Measurements from ENCODE around the gene KRT84.

KRT84 gene, protein sequence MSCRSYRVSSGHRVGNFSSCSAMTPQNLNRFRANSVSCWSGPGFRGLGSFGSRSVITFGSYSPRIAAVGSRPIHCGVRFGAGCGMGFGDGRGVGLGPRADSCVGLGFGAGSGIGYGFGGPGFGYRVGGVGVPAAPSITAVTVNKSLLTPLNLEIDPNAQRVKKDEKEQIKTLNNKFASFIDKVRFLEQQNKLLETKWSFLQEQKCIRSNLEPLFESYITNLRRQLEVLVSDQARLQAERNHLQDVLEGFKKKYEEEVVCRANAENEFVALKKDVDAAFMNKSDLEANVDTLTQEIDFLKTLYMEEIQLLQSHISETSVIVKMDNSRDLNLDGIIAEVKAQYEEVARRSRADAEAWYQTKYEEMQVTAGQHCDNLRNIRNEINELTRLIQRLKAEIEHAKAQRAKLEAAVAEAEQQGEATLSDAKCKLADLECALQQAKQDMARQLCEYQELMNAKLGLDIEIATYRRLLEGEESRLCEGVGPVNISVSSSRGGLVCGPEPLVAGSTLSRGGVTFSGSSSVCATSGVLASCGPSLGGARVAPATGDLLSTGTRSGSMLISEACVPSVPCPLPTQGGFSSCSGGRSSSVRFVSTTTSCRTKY

DNA sequence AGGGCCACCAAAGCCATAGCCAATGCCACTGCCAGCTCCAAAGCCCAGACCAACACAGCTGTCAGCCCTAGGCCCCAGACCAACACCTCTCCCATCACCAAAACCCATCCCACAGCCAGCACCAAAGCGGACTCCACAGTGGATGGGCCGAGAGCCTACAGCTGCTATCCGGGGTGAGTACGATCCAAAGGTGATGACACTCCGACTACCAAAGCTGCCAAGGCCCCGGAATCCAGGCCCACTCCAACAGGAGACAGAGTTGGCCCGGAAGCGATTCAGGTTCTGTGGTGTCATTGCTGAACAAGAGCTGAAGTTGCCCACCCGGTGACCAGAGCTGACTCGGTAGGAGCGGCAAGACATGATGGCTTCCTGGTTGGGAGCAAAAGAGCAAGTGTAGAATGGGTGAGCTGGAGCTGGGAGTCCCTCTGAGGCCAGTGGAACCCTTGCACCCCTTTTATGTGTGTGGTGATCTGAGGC, at the start of gene KRT84:
Gene KRT84, minus strand, starts transcription at position 427 of the 477 bp plus-strand sequence. Its CDS starts 67 bp downstream, at position 360.
- no peak for DNase-seq

DNA sequence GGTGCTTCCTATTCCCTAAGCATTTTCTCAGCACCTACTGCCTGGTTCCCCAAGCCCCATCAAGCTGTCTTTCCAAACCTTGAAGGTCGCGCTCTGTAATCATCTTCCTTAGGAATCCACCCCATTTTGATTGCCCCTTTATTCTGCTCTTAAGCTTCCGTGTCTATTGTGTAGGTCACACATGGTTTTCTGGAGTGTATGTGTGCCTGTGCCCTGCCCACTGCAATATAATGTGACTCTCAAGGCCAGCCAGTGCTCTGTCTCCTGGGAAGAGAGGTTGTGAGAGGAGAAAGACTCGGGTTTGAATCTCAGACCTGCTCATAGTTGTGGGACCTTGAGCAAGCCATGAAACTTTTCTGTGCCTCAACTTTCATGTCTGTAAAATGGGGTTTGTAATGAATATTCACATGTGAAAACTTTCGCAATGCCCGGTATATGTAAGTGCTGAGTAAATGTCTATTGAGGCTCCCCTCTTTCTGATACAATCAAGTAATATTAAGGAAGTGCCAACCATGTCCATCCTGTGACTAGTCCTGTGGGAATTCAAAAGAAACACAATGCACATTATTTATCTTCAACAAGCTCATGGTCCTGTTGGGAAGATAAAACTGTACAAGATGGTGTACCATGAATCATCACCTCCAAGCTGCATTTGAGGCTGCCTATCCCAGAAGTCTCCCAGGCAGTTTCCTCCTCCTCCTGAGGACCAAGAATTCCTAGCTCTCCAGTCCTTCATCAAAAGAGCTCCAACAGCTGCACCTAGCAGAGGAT, 49.5 kb upstream of the KRT84 start:
- no peak for DNase-seq

DNA sequence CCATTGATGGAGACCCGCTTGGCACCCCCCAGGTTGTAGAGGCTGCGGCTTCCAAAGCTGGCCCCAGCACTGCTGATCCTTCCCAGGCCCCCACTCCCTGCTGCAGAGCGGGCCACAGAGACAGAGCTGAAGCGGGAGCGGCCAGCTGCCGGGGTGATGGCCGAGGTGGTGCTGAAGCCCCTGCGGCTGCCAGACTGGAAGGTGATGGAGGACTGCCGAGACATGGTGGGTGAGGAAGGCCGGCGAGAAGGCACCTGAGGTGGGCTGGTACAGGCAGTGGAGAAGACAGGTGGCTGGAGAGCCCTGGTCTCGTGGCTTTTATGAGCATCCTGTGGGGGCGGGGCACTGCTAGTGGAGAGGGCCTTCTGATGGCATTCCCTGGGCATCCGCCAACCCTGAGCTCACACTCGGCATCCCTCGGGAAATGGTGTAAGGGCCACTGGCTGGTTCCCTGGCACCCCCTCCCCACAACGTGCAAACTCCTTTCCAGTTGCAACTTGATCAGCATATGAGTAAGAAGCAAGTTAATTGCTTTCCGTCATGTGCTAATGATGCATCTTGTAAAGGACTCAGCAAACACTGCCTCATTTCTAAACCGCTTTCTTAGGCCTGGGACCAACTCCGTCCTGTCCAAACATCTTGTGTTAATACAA, 48.8 kb upstream of the KRT84 start, which contains the start of gene KRT75:
Gene KRT75, minus strand, starts transcription at position 291 of the 653 bp plus-strand sequence. Its CDS starts 67 bp downstream, at position 224.
- no peak for DNase-seq

DNA sequence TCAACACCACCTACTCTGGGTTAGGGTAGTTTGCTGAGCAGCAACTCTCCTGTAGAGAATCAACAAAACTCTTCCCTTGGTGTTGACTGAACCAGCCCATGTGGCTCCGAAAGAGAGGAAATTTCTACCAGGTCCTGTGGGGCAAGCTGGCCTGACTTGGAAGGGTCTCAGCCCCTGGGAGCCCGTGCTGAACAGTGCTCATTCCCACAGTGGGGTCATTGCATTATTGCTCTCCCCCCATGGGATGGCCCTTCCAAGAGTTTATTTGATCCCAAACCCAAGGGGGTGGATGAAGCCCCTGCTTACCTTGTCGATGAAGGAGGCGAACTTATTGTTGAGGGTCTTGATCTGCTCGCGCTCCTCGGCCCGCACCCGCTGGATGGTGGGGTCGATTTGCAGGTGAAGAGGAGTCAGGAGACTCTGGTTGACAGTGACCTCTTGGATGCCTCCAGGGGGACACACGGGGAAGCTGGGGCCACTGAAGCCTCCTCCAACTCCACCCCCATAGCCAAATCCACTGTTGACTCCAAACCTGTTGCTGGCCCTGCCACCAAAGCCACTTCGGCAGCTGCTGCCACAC, 48.1 kb upstream of the KRT84 start:
- DNase-seq: no peak

DNA sequence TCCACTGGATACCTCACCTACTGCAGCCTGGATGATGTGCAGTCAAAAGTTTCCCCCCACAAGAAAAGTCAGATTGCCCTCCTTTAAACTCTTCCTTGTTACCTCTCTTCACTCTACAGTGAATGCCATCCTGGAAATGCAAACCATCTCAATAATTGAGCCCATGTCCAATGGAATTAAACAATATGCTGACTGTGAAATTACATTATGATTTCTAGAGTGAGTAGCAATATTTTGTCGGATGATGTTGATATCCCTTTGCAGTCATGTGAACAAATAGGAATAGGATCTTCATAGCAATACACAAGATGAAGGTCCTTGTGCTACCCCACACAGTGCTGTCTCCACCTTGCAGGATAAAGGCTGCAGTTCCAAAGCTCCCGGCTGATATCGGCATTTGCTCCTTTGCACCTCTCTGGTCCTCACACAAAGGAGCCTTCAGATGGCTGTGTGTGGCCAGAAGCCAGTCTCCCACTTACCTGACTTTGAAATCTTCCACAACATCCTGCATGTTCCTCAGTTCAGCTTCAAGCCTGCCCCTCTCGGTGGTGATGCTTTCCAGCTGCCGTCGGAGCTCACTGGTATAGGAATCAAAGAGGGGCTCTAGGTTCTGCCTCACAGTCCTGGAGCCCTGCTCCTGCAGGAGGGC, 47.2 kb upstream of the KRT84 start:
- DNase-seq: no peak

DNA sequence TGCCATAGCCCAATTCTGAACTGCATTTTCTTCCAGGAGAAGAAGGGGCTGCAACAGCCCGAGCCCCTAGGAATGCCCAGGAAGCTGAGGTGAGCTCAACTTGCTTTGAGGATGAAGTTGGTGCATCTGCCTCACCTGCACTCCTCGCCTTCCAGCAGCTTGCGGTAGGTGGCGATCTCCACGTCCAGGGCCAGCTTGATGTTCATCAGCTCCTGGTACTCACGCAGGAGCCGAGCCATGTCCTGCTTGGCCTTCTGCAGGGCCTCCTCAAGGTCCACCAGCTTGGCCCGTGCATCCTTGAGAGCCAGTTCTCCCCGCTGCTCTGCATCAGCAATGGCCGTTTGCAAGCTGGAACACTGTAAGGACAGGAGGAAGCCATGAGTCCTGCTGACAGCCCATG, 42.7 kb upstream of the KRT84 start:
- no peak for DNase-seq

DNA sequence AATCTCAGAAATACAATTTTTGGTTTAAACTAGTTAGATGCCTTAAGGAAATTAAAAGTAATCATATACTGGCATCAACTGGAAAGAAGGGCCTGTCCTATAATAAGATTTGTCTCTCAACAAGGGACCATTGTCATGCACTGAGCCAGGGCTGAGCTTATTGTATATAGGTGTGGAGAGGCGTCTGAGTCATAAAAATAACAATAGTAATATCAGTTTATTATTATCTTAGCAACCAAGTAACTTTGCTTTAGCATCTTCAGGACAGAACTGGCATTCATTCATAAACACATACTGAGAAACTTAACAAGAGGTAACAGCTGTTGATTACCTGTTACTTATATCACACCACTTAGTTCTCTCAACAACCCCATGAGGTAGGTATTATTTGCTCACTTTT, 41.6 kb upstream of the KRT84 start:
- no peak for DNase-seq

DNA sequence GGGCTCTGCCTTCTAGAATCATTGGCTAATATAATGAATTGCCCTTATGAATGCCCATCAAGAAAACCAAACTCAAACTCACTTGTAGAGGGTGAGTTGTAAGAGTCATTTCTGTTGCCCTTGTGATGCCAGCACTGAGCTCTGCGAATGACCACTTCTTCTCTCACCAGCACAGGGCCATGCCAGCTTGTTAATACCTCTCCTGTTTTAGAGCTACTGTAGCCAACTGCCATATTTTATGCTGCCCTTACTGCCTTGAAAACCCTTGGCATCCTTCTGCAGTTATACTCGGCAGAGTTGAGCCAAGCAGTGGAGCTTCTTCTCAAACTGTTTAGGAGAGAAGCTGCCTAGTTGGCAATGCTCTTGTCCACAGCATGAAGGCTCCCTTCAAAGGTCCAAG, 40.6 kb upstream of the KRT84 start:
- no peak for DNase-seq

DNA sequence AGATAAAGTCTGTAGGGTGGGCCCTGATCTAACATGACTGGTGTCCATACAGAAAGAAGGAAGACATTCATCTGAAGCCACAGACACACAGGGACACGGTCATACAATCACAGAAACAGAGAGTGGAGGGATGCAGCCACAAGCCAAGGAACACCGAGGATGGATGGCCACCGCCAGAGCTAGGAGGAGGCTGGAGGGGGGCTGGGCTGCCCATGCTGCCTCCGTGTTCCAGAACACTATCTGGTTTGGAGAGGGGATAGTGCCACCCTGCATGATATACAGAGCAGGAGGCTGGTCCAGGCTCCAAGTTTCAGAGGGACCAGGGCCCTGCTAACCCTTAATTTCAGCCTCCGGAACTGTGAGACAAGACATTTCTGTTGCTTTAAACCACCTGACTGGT, 40.0 kb upstream of the KRT84 start:
- DNase-seq: no peak

DNA sequence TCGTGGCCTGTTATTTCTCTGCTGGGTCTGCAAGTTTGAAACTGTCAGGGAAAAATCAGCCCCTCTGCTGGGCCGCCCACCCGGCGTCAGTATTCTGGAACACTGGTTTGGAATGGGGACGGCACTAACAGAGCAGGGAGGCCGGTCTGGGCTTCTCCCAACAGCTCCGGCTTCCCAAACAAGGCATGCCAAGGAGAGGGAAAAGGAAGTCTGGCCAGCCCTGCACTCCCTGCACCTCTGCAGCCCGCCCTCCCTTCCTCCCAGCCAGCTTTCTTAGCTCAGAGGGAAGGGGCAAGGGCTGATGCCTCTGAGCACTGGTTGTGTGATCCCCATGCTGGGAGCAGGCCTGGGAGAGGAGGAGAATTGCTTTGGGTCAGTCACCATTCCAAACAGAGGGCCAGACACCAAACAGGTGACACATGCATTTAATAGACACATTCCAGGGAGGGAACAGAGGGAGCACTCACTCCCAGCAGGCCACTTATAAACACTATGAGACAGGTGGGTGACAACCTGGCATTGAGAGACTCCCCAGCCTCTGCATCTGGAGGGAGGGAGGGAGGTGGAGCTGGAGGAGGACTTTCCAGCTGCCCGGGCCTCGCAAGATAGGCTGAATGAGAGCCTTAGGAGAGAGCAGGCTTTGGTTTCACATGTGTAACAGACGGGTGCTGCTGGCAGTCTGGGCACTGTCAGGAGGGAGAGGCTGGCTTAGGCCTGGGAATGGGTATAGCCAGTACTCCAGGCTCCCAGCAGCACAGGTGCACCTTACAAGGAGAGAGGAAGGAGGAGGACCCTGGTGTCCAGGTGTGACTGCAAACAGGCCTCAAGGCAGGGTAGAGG, 38.4 kb upstream of the KRT84 start:
- no peak for DNase-seq

DNA sequence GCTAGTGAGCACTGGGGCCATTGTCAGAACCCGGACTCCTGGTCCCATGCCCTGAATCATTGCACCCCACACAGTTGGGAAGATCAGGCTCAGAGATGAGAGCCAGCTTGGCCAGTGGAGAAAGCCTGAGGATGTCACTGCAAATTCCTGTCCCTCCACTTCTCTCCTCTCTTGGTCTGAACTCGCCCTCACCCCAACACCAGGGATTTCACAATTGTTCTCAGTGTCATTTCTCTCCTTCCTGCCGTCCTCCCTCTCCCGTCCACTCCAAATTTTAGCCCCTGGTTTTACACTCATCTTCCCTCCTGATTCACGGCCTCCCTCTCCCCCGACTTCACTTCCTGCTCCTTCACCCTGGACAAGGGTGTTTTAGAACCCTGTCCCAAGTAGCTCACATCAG, 37.6 kb upstream of the KRT84 start:
- no peak for DNase-seq

DNA sequence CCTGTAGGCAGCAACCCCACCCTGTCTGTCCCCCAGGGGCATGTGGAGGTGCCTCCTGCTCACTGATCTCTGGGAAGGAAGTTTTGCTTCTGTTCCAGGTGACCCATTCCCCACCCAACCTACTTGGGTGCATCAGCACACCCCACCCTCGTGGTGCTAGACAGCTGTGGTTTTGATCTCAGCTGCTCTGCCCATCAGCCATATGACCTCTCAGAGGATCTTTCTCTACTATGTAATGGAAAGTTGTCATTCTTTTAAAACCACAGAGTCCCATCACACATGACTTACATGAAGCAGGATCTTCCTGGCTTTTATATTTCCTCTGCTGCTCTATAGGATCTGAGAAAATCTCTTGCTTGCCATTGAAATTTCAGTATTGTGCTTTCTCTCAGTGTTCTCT, 34.2 kb upstream of the KRT84 start:
- no peak for DNase-seq

DNA sequence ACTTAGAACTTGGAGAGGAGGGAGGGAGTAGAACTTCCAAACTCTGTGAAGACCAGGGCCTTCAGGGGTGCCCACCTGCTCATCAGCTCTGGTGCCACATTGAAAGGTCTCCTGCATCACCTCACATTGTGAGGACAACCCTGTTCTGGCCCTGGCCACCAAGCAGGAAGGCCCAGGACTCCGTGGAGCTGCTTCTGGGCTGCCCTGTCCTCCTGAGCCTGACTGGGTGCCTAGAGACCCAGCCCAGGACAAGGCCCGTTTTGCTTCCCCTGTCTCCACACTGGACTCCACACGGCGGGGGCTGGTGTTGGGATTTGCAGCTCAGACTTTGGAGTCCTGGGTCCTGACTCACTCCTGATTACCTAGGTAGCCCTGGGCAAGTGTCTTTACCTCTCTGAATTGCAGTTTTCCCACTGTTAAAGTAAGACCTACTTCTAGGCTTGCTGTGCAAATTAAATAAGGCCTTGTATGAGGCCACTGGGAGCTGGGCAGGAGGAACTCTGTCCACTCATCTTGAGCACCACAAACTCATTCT, 33.2 kb upstream of the KRT84 start:
- no peak for DNase-seq

DNA sequence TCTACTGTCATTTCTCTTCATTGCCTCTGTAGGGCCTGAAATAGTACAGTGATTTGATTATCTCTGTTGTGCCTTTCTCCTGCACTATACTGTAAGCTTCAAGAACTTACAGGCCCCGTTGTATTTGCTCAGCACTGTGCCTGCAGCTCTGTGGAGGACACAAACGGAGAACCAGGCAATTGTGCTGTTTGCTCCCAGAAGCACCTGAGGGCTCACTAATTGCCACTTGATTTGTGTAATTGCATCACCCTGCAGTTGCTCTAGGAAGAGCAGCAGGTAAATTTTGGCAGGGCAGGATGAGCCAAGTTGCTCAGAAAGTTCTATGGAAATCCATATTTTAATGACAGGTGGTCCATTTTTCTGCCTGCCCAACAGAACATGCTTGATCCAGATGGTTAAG, 32.3 kb upstream of the KRT84 start:
- DNase-seq: no peak

DNA sequence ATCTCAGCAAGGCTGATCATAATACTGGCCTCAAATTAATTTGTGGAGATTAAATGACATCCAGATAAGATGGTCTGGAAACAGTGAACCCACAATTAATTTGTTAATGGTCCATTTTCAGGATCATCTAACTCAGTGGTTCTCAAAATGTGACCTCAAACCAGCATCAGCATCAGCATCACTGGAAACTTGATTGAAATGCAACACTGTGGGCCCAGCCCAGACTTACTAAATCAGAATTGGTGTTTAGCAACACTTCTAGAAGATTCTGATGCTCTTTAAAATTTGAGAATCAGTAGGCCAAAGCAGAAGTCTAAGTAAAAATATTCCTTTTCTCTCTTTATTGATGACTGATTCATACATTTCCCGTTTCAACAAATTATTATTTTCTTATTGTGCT, 31.3 kb upstream of the KRT84 start:
- DNase-seq: no peak

DNA sequence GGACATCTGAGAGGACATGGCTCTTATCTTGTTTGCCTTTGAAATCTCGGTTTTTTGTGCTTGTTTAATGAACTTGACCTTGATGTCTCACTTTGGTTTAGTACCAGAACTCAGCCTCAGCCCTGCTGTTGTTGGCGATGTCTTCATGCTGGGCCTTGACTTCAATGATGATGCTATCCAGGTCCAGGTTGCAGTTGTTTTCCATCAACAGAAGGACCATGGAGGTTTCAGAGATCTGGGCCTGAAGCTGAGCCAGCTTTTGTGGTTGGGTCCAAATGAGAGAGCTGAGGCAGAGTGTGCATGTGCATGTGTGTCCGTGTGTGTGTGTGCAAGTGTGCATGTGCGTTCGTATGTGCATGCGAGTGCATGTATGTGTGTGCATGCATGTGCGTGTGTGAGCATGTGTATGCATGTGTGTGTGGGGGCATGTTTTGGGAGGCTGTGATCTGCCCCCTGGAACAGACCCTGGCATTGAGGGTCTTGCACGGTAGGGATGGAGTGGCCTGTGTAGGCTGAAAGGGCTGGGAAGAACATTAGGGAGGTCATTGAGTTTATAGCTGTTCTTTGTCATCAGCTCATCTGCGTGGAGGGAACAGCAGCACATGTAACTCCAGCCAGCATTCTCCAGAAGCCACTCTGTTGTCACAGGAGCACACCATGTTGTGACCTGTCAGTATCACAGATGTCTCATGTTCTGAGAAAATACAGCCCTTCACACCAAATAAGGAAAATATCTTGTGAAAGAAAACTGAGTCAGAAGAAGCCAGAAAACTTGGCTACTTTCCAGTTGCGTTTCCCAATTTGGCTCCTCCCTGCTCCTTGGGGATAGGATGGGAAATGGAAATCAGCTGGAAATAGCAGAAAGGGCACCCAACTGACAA, 30.7 kb upstream of the KRT84 start:
- DNase-seq: no peak

DNA sequence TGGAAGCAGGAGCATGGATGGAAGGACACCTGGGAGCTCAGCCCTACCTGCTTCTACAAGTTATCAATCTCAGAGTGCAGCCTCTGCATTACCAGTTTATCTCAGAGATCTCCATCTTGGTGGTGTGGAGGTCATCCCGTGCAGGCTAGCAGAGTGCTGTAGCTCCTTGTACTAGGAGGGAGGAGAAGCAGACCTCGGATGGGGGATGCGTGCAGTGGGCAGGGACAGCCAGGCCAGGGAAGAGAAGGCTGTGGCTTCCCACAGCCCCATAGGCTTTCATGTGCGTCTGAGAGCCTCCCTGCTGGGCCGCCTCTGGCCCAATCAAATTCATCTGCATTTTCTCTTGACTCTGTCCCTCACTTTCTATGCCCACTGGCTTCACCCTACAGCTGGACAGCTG, 29.5 kb upstream of the KRT84 start:
- no peak for DNase-seq

DNA sequence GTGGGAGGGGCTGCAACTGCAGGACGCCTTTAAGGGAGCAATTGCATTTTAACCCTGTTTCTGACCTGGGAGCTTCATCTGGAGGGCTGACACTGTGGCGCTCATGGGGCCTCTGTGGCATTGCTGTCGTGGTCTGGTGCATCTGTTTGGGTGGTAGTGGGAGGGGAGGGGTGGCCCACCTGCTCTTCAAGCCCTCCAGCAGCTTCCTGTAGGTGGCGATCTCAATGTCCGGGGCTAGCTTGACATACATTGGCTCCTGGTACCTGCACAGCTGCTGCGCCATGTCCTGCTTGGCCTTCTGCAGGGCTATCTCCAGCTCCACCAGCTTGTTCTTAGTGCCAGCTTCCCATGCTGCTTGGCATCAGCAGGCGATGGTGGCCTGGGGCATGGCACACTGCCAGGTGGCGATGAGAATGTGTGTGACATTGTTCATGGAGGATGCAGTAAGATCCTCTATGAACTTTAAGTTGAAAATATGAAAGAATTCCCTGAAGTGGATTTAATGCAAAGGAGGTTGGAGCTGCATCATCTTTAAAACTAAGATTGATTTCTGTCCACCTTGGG, 28.4 kb upstream of the KRT84 start:
- no peak for DNase-seq

DNA sequence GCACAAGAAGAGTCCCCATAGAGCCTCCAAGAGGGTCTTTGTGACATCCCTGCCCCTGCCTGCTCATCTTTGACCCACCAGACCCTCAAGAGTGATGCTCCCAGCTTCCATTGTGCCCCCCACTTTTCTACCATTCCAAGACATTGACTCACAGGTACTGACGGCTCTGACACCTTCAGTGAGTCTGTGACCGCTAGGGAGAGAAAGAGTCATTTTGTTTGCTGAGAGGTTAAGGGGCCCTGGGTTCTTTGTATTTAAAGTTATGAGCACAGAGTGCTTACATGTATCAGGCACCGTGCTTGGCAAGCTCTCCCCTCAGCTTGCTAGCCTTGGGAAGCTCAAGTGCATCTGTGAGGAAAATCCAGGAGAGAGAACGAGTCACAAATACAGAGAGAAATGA, 27.8 kb upstream of the KRT84 start:
- no peak for DNase-seq

DNA sequence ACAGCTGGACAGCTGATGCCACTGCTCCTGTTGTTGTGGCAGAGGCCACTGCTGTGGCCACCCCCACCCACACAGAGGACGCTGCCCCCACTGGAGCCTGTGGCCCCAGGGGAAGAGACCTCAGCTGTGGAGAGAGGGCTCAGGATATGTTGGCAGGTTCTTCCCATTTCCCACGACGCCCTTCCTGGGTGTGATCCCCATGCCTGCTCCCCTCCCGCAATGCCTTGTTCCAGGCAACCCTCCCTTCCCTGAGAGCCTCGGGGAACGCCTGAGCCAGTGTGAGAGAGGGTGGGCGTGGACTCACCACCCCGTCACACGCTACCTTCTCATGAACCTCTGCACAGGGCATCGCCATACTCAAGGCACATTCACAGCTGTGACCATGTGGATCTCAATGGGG, 26.4 kb upstream of the KRT84 start:
- no peak for DNase-seq

Measured in NCI-H1930 (cell line).